HT1080 (cell line): Measurements from ENCODE around the gene SPACA5. TPM values are rescaled to one million over a fixed set of nuclear protein-coding genes. Genes with fewer than 3 reads are reported as not detected.
"Not testable (repeated sequence)": the region's sequence is repeated elsewhere in the genome, so short reads cannot be mapped to it uniquely, and the experiment has no call there.

Experiments used
- DNase-seq: peaks from one replicate; pipeline ENCODE4 v3.0.0-alpha.2; 2015; ENCODE audit warnings: low read depth
- polyA plus RNA-seq, 2 experiments: library from polyadenylated mRNA; depleted of rRNA; stranded (reverse); fragments of >200 nt; gene quantifications; 2 replicates each; pipeline ENCODE4 v1.2.3, GENCODE V29; 2015
- total RNA-seq: library from RNA; depleted of rRNA; stranded (reverse); fragments of >200 nt; shearing (Covaris generic); gene quantifications from 2 replicates; pipeline ENCODE4 v1.2.3, GENCODE V29; 2014; rRNA removed

SPACA5 gene
- total RNA-seq, result not detected in 2 replicates
- not detected in 2 replicates for polyA plus RNA-seq (2015; cell fraction: cytosol; rRNA removed)
- polyA plus RNA-seq (2015; cell fraction: nucleus; rRNA removed), result not detected in 2 replicates

DNA sequence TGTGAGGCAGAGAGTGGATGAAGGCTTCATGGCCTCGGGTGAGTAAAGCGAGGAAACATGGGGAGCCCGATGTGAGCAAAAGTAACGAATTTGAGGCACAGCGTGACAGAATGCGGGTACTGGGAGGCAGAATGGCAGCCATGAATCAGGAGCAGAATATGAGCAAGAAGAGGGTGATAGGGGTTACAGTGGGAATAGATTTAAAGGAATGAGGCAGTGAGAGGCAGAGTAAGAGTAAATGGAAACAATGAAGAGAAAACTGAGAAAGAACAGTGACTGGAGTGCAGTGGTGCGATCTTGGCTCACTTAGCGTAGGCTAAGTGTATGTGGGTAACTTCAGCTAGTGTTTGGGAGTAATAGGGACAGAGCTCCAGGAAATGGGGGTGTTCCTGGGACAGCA, at the start of gene SPACA5:
TSS of gene SPACA5 (plus strand) at position 301 of the 400 bp plus-strand sequence. CDS start 815 bp downstream, outside the sequence.
- DNase-seq, result not testable (repeated sequence)

DNA sequence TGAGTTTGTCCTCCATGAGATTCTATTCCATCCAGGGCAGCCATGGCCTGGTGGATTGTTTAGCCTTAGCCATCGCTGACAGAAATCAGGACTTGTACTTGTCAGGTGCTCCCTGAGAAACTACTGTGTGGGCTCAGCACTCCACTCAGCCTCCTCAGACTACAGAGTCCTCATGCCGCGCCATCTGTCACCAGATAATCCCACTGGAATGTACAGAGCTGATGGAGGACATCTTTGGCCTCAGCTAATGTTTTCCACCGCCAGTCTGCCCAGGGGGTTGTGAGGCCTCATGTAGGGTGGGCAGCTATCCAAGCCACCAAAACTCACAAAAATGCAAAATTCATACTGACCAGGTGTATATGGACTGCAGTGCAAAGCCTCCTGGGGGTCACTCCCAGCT, 48.6 kb upstream of the SPACA5 start:
- DNase-seq, result not testable (repeated sequence)

DNA sequence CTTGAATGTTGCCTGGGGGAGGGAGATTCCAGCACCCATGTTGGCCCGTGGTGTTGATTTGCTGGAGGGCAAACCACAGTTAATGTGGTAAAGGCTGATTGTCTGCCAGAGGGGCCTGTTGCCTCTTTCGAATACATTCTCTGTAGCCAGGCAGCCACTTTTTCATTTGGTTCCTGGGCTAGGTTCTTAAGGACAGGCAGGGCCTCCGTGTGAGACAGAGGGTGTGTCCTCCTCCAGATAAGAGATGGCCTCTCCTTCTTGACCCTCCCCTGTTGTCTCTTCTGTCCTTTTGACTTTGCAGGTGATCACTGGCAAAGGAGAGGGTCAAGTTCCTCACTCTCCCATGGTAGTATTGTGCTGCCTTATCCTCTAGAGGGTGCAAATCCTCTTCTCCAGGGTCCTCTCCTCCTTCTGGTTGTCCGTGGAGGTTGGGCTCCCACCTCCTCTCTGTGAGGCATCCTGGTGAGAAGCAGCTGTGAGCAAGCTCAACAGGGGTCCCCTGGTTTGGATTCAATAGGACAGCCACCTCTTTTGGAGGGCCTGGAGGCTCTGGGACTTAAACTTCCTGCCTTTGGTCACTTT, 47.9 kb upstream of the SPACA5 start:
- DNase-seq, result no peak

DNA sequence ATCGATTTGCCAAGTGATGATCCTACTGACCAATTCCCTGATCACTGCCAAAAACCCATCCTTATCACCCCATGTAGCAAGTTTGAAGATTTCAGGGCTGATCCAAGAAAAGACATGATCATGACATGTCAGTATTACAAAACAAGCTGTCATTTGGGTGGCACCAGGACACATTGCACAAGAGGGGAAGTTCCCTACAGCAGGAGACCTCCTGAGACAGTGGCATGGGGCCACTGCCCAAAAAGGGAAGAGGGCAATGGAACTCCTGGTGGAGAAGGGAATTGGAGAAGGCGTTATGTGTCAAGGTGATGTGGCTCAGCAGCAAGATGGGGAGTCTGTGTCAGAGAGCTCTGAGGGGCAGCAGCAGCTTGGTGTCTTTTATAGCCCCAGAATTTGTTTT, 46.4 kb upstream of the SPACA5 start:
- no peak for DNase-seq

GRCh38 chrX:47961830-47962229, 45.0 kb upstream of the SPACA5 start:
- DNase-seq, result not testable (repeated sequence)

GRCh38 chrX:47965526-47965925, 41.3 kb upstream of the SPACA5 start:
- not testable (repeated sequence) for DNase-seq

DNA sequence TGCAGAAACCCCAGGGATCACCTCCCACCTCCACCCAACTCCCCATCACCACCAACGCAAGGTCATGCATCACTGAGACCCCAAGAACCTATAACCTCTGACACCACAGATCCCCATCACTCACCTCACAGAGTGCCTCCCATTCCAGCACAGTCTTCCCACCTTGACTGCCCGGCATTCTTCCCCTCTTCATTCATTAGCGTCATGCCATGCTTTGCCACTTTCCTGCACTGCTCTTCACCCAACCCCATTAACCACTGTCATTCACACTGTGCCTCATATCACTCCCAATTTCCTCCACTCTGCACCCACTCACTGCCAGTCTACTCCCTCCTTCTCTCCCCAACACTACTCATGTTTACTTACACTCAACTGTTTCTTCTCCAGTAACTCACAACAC, 33.6 kb upstream of the SPACA5 start:
- DNase-seq, result no peak

GRCh38 chrX:47976254-47977151, 30.3 kb upstream of the SPACA5 start:
- DNase-seq, result no peak

- peak; percentile 81 for DNase-seq
Measured at GRCh38 chrX:47991263-47992094, 15.3 kb upstream of the SPACA5 start.

DNA sequence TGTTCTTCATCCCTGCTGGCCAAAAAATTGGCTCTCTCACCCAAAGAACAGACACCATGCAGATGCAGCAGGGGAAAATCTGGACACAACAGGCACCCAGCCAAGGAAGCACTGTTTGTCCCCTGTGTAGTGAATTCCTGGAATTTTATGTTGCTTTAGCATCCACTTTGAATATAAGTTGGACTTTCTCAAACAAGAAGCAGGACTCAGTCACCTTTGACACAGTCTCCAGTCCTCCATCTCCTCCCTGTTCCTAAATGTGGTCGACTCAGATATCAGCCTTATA, 14.8 kb upstream of the SPACA5 start:
- no peak for DNase-seq

DNA sequence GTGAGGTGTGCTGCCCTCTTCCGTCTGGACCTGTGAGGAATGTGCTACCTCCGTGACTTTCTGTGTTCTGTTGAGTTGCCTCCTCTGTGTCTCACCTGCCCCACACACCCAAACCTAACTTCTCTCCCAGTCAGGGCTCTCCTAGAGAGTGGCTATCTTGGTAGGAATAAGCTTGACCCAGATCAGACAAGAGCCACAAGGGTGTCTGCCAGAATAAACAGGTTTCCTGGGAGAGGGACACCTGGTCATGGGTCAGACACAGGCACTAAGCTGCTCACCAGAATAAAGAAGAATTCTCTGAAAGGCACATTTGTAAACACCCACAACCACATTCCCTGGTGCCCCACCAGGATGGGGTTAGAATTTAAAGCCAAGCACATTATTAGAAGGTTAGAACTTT, 14.1 kb upstream of the SPACA5 start:
- DNase-seq, result no peak

DNA sequence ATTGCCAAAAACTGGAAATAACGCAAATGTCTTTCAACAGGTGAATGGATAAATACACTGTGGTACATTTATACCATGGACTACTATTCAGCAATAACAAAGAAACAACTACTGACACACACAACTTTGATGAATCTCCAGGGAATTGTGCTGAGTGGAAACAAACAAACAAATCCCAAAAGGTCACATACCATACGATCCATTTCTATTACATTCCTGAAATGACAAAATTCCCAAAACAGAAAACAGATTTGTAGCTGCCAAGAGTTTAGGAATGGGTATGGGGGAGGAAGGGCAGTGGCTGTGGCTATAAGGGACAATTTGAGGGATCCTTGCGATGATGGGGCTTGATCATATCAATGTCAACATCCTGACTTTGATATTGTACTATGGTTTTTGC, 5.5 kb upstream of the SPACA5 start:
- DNase-seq, result no peak

GRCh38 chrX:48002319-48002718, 4.5 kb upstream of the SPACA5 start:
- DNase-seq, result no peak

GRCh38 chrX:48002929-48003328, 3.9 kb upstream of the SPACA5 start:
- no peak for DNase-seq

DNA sequence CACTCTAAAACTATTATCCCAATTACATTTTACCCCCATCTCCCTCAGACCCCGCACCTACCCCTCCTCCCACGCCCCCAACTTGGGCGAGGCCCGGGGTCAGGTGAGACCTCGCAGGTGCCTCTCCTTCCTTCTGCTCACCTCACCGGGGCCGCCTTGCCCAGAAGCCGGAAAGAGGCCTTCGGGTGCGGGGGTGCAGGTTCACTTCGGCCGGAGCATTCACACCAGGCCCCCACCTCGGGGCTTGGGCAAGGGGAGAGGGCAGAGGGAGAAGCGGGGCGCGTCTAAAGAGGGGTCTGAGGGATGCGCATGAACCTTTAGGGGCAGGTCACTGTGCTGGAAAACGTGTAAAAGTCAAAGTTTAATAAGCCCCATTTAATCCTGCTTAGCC, 3.4 kb upstream of the SPACA5 start:
- DNase-seq, result no peak

DNA sequence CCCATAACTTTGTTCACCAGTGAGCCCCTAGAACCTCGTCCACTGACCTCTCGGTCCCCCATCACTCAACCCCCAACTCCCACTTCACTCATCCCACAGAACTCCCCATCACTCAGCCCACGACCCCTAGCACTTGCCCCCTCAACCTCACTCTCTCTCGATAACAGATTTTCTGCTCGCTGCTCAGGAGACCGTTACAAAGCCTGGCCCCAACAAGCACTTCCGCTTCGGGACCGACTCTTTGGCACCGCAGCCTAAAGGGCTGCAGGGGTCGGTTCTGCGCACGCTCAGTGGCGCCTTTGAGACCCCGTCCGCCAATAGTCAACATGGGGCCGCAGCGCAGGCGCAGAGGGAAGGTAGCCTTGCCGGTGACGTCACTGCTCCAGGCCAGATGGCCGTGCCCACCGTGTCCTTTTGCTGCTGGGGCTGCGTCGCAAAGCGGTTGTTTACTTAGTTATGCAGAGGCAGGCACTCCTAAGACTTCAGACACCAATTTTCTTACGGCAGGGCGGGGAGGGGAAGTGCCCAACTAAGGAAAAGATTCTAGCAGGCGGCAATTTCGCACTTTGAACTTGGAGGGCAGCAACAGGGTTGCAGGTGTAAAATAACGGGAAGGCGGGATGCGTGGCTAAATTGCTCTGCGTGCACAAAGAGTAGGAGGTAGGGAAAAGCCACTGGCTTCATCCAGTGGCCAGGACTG, 2.9 kb upstream of the SPACA5 start, which contains the start of gene ZNF182:
TSS of gene ZNF182 (minus strand) at position 232 of the 700 bp plus-strand sequence. CDS start 1,380 bp downstream, outside the sequence.
- peak; percentile 82 for DNase-seq

- not testable (repeated sequence) for DNase-seq
Measured at GRCh38 chrX:48009445-48009960, 2.7 kb downstream of the SPACA5 start.

- not testable (repeated sequence) for DNase-seq
Measured at GRCh38 chrX:48016583-48017310, 10.0 kb downstream of the SPACA5 start.

- not testable (repeated sequence) for DNase-seq
Measured at GRCh38 chrX:48019892-48020291, 13.1 kb downstream of the SPACA5 start.

DNA sequence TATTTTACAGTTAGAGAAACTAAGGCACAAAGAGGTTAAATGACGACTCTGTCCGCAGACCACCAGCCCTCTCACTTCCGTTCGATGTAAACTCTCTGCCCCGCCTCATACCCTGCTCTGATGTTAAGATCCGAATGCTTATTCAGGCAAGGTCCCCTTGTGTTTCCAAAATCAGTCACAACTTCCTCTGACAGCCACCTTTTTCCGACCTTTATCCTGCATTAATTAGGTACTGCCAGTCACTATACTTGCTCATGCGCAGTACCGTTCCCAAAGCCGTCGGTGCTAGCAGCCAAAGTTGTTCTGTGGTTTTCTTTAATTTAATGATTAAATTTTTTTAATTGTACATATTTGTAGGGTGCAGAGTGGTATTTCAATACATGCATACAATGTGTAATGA, 13.7 kb downstream of the SPACA5 start:
- not testable (repeated sequence) for DNase-seq
